HG02943 (cell line): ENCODE measurements around the gene C11orf58.

Experiments used
- ATAC-seq: cut with Tn5 transposase; IDR thresholded peaks from one replicate; pipeline ENCODE4 v1.9.1; 2021; ENCODE audit warnings: mild to moderate bottlenecking, low read depth, moderate library complexity; ENCODE audit not compliant: unreplicated experiment

The C11orf58 gene

DNA sequence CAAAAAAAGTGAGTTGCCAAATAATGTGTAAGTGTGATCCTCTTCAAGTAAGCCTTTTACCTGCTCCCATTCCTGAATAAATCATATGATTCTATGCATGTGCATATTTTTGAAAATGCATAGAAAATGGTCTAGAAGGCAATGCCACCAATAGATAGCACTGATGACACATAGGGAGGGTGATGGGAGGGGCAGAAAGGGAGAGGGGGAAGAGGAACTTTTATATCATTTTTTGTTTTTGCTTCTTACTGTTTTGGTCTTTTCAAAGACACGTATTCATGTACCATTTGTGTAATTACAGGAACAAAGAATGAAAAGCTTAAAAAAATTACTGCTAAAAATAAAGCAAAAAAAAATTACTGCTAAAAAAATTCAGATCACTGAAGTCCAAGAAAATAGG lies 60.8 kb downstream of the C11orf58 start:
- ATAC-seq = no peak

DNA sequence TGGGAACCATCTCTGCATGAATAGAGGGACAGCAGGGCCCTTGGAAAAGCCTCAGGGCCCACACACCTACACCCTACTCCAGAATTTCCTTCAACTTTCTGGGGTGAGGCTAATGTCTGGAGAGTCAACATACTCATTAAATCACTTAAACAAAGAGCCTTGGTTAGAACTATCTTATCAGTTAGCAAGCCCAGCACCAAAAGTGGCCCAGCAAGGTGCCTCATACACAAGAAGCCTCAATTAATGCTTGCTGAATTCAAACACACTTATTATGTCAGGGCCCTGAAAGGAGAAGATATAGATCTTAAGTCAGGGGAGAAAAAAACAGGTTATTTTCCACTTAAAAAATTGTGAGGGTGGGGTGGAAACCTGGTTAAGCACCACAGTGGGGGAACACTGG lies 61.4 kb downstream of the C11orf58 start:
- ATAC-seq = no peak

DNA sequence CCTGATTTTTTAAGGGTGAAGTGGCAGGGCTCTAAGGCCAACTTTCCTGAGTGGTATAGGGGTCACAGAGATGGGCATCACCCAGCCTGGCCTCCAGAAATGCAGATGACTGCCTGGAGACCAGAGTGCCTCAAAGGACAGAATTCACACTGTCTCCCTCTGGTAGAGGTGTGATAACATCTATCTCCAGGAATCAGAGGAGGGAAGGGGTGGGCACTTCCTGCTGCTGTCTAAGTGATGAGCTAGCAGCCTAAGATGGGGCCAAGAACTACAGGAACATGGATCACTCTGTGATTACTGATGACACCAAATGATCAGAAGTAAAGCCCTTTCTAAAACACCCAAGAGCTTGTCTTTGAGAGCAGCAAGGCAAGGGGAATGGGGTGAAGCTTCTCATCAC lies 61.9 kb downstream of the C11orf58 start:
- ATAC-seq = no peak

DNA sequence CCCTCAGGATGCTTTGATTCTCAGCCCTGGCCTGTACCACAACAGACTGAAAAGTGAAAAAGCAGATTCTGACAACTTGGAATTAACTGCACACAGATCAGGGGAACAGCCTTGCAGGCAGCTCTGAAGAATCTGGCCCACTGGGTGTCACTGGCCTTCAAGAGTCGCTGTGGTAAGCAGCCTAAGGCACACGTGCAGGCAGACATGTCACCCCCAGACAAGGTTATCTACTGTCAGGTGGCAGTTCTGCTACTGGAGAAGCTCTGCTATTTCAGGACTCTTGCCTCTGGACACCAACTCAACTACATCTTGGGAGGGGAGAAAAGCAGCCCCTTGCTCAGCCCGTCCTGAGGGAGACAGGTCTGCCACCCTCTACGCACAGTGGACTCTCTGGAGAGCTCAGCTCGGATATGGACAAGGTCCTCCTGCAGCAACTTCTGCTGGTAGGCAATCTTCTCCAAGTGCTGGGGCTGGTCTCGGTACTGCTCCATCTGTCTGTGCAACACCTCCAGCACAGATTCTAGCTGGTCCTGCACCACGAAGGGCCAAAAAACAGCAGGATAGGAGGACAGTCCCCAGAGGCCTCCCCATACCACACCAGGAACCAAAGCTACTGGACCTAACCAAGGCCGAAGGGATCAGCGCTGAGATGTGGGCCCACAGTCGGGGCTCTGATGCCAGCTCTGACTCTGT lies 63.0 kb downstream of the C11orf58 start:
- no peak for ATAC-seq

DNA sequence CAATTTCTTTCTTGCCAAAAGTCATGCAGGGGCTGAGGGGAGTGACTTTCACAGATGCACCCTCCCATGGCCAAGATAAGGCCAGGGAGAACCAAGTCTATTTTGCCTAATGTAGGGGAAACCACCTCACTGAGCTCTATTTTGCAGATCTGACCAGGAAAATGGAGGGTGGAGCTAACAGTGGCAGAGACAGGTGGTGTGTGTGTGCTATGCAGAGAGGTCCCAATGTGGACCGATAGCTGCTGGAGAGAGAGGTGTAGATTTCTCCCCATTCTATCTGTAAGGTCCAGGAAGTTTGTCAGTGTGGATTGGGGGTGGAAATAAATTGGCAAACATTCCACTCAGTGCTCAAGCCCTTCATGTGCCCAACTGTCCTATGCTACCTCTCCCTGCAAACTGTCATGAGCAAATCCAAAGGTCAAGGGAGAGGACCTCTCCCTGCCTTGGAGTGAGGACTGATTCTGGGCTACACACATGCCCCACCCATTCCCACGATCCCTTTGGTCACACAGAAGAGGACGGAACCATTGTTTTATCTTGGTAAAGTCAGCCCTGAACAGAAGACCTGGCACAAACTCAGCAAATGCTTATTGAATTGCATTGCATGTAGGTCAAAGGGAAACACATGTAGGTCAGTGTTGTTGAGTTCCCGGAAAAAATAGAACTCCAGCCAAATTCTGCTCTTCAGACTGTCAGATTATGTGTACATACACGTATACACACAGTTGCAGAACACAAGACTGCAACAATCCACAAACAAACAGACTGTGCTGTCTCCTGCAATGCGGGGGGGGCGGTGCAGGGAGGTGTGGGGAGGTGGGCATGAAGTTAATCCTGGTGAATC lies 65.9 kb downstream of the C11orf58 start:
- no peak for ATAC-seq

DNA sequence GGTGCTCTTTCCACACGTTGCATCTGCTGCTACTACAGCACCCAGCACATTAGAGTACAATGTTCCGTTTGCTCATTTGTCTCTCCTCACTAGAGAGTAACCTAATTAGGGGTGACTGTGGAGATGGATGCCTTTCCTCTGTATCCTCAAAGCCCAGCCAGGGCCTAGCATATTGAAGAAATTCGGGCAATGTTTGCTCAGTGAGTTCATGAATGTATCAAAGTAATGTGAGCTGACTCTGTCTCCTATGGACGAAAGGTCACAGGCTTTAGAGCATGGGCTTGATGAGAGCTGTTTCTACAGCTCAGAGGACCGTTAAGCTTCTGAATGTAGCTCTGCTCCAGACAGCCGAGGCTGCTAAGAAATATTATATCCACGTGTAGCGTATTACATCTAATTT lies 67.5 kb downstream of the C11orf58 start:
- ATAC-seq = no peak

DNA sequence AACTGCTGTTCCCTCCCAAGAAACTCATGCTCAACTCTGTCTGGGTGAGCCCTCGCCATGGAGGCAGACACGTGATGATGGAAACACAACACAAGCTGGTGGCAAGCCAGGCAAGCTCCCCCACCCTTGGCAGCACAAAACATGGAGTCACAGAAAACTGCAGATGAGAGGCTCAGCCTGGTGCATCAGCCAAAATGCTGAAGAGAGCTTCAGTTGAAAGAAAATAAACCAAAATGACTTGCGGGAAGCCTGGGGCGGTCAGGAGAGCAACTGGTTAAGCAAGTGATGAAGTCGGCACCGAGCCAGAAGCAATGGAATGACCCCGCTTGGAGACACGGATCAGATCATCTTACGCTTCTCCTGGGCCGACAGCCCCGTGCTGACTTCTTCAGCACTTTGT lies 68.3 kb downstream of the C11orf58 start:
- no peak for ATAC-seq

DNA sequence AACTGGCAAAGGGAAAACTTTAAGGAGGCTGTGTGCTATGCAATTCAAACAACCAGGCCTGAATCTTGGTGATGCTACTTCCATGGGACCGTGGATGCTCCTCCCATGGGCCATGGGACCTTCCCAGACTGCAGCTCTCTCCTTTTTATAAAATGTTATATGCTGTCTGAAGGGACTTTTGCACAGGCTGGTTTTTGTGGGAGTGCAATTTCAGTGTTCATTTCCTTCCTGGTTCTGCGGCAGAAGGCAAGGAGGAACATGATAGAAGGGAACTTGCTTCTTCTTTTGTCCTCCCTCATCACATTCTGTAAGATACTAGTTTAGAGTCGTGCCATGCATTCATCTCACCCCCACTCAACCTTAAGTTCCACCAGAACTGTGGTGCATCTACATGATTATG lies 68.9 kb downstream of the C11orf58 start:
- ATAC-seq = no peak
